Measurements from ENCODE around the gene NF2. TPM values are rescaled to one million over a fixed set of nuclear protein-coding genes. Genes with fewer than 3 reads are reported as not detected.

The NF2 gene
- total and polyA plus RNA-seq, 2 experiments from 2014 or later, result 62.9 to 111 TPM

GRCh38 chr22:29707471-29707870, 104.0 kb downstream of the NF2 start:
- TF ChIP-seq EZH2 (IDR thresholded peaks at IDR 0.05; ENCODE audit: insufficient read depth, poor library complexity, severe bottlenecking) (no peak), EZH2phosphoT487 (IDR thresholded peaks at IDR 0.05; ENCODE audit: insufficient read depth, low read depth) (no peak)
- Histone ChIP-seq H3K27ac (no peak overlapping the region), H3K36me3 (ENCODE audit: low read depth) (no peaks in the 10 kb centered on the region), H3K4me2 (ENCODE audit: unreplicated experiment) (no peak overlapping the region), H2AFZ (no peak overlapping the region), H4K20me1 (ENCODE audit: insufficient read depth) (no peaks in the 10 kb centered on the region), H3K79me2 (ENCODE audit: insufficient read depth) (no peaks in the 10 kb centered on the region), H3K9me3 (ENCODE audit: low read depth) (no peaks in the 10 kb centered on the region), H3K4me1 (ENCODE audit: insufficient read depth) (no peaks in the 10 kb centered on the region), H3F3A (ENCODE audit: insufficient read depth) (no peaks in the 10 kb centered on the region), H3K9me2 (ENCODE audit: insufficient read depth) (no peaks in the 10 kb centered on the region), H3K9ac (no peak overlapping the region), H3K27me3 (replicated peaks; ENCODE audit: insufficient read depth) (peaks cover 7% of the 10 kb centered on the region; the same call in 1 of the 2 replicates), H3K4me3 (no peak overlapping the region)
- in situ Hi-C loops (cut with MboI), result no loop called here
- 80 to 85% methylated on average over 5 of the region's 5 CpGs for WGBS, 2 experiments (ENCODE audit: low coverage in 1 of 2, low lambda C conversion rate in 2 of 2, missing lambda C conversion rate in 2 of 2)
- no peak for DNase-seq

- Histone ChIP-seq H3K27me3 (replicated peaks; ENCODE audit: insufficient read depth) (peaks cover 19% of the 10 kb centered on the region; the same call in 1 of the 2 replicates), H2AFZ (no peak overlapping the region), H3K36me3 (ENCODE audit: low read depth) (no peaks in the 10 kb centered on the region), H3K9me2 (ENCODE audit: insufficient read depth) (no peaks in the 10 kb centered on the region), H3K79me2 (ENCODE audit: insufficient read depth) (no peaks in the 10 kb centered on the region), H3F3A (ENCODE audit: insufficient read depth) (no peaks in the 10 kb centered on the region), H3K9me3 (ENCODE audit: low read depth) (no peaks in the 10 kb centered on the region), H4K20me1 (ENCODE audit: insufficient read depth) (no peaks in the 10 kb centered on the region), H3K4me1 (ENCODE audit: insufficient read depth) (no peaks in the 10 kb centered on the region), H3K4me3 (no peak overlapping the region), H3K9ac (no peak overlapping the region), H3K4me2 (ENCODE audit: unreplicated experiment) (no peak overlapping the region), H3K27ac (no peak overlapping the region)
- in situ Hi-C loops (cut with MboI), result no loop called here
- WGBS, 2 experiments (ENCODE audit: low coverage in 1 of 2, low lambda C conversion rate in 2 of 2, missing lambda C conversion rate in 2 of 2), result 49 to 54% methylated on average over 10 to 15 of the region's 15 CpGs
- TF ChIP-seq EZH2phosphoT487 (IDR thresholded peaks at IDR 0.05; ENCODE audit: insufficient read depth, low read depth), result no peak
- TF ChIP-seq EZH2 (IDR thresholded peaks at IDR 0.05; ENCODE audit: insufficient read depth, poor library complexity, severe bottlenecking), result no peak
- no peak for DNase-seq
Observed at GRCh38 chr22:29710193-29710592, 106.8 kb downstream of the NF2 start.

GRCh38 chr22:29710922-29711593, 107.6 kb downstream of the NF2 start:
- DNase-seq, result no peak
- H3K27me3 ChIP-seq (replicated peaks; ENCODE audit: insufficient read depth), result peaks cover 19% of the 10 kb centered on the region; the same call in 1 of the 2 replicates
- H2AFZ ChIP-seq, result no peak overlapping the region
- whole genome bisulfite sequencing, 2 experiments (ENCODE audit: low coverage in 1 of 2, low lambda C conversion rate in 2 of 2, missing lambda C conversion rate in 2 of 2), result 41 to 44% methylated on average over 16 to 18 of the region's 18 CpGs
- H3K27ac ChIP-seq, result no peak overlapping the region
- no peaks in the 10 kb centered on the region for H4K20me1 ChIP-seq (ENCODE audit: insufficient read depth)
- TF ChIP-seq EZH2phosphoT487 (IDR thresholded peaks at IDR 0.05; ENCODE audit: insufficient read depth, low read depth), result no peak
- no peak for TF ChIP-seq EZH2 (IDR thresholded peaks at IDR 0.05; ENCODE audit: insufficient read depth, poor library complexity, severe bottlenecking)
- no peak overlapping the region for H3K4me2 ChIP-seq (ENCODE audit: unreplicated experiment)
- in situ Hi-C loops (cut with MboI), result no loop called here
- no peaks in the 10 kb centered on the region for H3K4me1 ChIP-seq (ENCODE audit: insufficient read depth)
- H3K9me3 ChIP-seq (ENCODE audit: low read depth), result no peaks in the 10 kb centered on the region
- H3K79me2 ChIP-seq (ENCODE audit: insufficient read depth), result no peaks in the 10 kb centered on the region
- no peaks in the 10 kb centered on the region for H3K9me2 ChIP-seq (ENCODE audit: insufficient read depth)
- H3K4me3 ChIP-seq, result no peak overlapping the region
- no peak overlapping the region for H3K9ac ChIP-seq
- no peaks in the 10 kb centered on the region for H3F3A ChIP-seq (ENCODE audit: insufficient read depth)
- no peaks in the 10 kb centered on the region for H3K36me3 ChIP-seq (ENCODE audit: low read depth)

- Histone ChIP-seq H3K4me1 (ENCODE audit: insufficient read depth) (no peaks in the 10 kb centered on the region), H3K4me2 (ENCODE audit: unreplicated experiment) (no peak overlapping the region), H3K36me3 (ENCODE audit: low read depth) (no peaks in the 10 kb centered on the region), H3K27me3 (replicated peaks; ENCODE audit: insufficient read depth) (peaks cover 19% of the 10 kb centered on the region; the same call in 1 of the 2 replicates), H3K9me3 (ENCODE audit: low read depth) (no peaks in the 10 kb centered on the region), H3K27ac (no peak overlapping the region), H3K9me2 (ENCODE audit: insufficient read depth) (no peaks in the 10 kb centered on the region), H2AFZ (no peak overlapping the region), H3K4me3 (no peak overlapping the region), H3F3A (ENCODE audit: insufficient read depth) (no peaks in the 10 kb centered on the region), H4K20me1 (ENCODE audit: insufficient read depth) (no peaks in the 10 kb centered on the region), H3K9ac (no peak overlapping the region), H3K79me2 (ENCODE audit: insufficient read depth) (no peaks in the 10 kb centered on the region)
- in situ Hi-C loops (cut with MboI), result no loop called here
- TF ChIP-seq EZH2 (IDR thresholded peaks at IDR 0.05; ENCODE audit: insufficient read depth, poor library complexity, severe bottlenecking) (no peak), EZH2phosphoT487 (IDR thresholded peaks at IDR 0.05; ENCODE audit: insufficient read depth, low read depth) (no peak)
- 61 to 80% methylated on average over 2 of the region's 2 CpGs for WGBS, 2 experiments (ENCODE audit: low coverage in 1 of 2, low lambda C conversion rate in 2 of 2, missing lambda C conversion rate in 2 of 2)
- DNase-seq, result no peak
Observed at GRCh38 chr22:29712119-29712518, 108.7 kb downstream of the NF2 start.
